ENCODE measurements around the gene LSAMP. TPM values are rescaled to one million over a fixed set of nuclear protein-coding genes. Genes with fewer than 3 reads are reported as not detected.

LSAMP gene
- total and polyA plus RNA-seq, 2 donors (not counting 3 experiments of a cell fraction or from before 2014, with no cell fraction given) = not detected

DNA sequence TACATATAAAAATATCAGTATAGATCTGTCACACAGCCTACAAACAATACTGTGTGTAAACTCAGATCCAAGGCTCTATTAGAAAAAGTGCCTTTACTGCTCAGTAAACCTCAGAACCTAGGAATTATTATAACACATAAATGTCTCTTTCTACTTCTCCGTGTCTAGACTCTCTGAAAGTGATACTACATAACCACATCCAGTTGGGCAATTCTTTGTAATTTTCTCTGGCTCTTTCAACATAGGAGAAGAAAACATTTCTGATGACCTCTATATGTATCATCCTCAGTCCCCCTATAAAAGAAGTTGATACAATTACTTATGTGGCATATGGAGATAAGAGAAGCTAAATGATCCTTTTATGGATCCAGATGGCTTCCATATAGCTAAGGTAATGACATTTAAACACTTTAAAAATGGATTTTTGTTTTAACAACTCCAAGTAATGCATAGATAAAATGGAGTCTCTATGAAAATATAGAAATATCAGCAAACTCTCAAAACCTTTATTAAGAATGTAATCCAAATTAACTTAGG is 104.5 kb downstream of the LSAMP start:
- POLR2A ChIA-PET = no interaction called here
- Histone ChIP-seq H3K4me3 (replicated peaks in 1 of 3; ENCODE audit: insufficient read depth in 1 of 3, low read depth in 1 of 3, low read length in 3 of 3) (no peak overlapping the region), H2AFZ (ENCODE audit: low read depth, low read length) (no peak overlapping the region), H3K9me3 (replicated peaks; ENCODE audit: control insufficient read depth, insufficient read depth, low read length) (no peaks in the 10 kb centered on the region), H3K27ac (ENCODE audit: insufficient read depth, low read depth, low read length) (no peak overlapping the region), H3K4me1 (ENCODE audit: control insufficient read depth, extremely low read depth, insufficient read depth, low read length) (no peaks in the 10 kb centered on the region), H4K20me1 (replicated peaks; ENCODE audit: control insufficient read depth, extremely low read depth, insufficient read depth, low read length) (no peaks in the 10 kb centered on the region), H3K4me2 (ENCODE audit: insufficient read depth, low read length) (no peak overlapping the region), H3K79me2 (ENCODE audit: control insufficient read depth, insufficient read depth, low read length) (no peaks in the 10 kb centered on the region), H3K36me3 (ENCODE audit: control insufficient read depth in 2 of 2, extremely low read depth in 1 of 2, insufficient read depth in 2 of 2, low read length in 2 of 2) (no peaks in the 10 kb centered on the region), H3K27me3 (ENCODE audit: control insufficient read depth in 2 of 2, insufficient read depth in 2 of 2, low read length in 2 of 2) (no peaks in the 10 kb centered on the region), H3K9ac (replicated peaks; ENCODE audit: extremely low read depth, insufficient read depth, low read length) (no peak overlapping the region), H3K9me1 (replicated peaks; ENCODE audit: control insufficient read depth, extremely low read depth, insufficient read depth, low read length) (no peaks in the 10 kb centered on the region)
- DNase-seq (ENCODE audit: low read depth, low spot score) (no peak), FAIRE-seq (no peak)
- dilution Hi-C loops (cut with MboI; ENCODE audit: extremely low pct_ligation_motif_present, low sequenced_read_pairs) (no loop called here), intact Hi-C loops (cut with micrococcal nuclease) (no loop called here)
- BruUV-seq (replicated peaks) = no TSS peak
- TF ChIP-seq JUN (IDR thresholded peaks at IDR 0.05; ENCODE audit: borderline replicate concordance, insufficient read depth, insufficient read length, low read depth) = no peak
- TF ChIP-seq, protein P1, sequence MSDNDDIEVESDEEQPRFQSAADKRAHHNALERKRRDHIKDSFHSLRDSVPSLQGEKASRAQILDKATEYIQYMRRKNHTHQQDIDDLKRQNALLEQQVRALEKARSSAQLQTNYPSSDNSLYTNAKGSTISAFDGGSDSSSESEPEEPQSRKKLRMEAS (IDR thresholded peaks at IDR 0.05; ENCODE audit: insufficient read depth, insufficient read length) = no peak
- no peak for TF ChIP-seq POLR2AphosphoS5 (IDR thresholded peaks at IDR 0.05; ENCODE audit: insufficient read depth, low read depth, low read length)
- TF ChIP-seq MYC (IDR thresholded peaks at IDR 0.05; ENCODE audit: low read depth, low read length) = no peak
- no peak for TF ChIP-seq POLR2A (IDR thresholded peaks at IDR 0.05; ENCODE audit: low read depth, low read length)
- no peak for TF ChIP-seq EZH2 (IDR thresholded peaks at IDR 0.05; ENCODE audit: borderline replicate concordance, low read depth, low read length, severe bottlenecking)
- no peak for TF ChIP-seq GATA2 (IDR thresholded peaks at IDR 0.05; ENCODE audit: insufficient read depth, insufficient read length, low read depth, low read length)
- TF ChIP-seq, protein P2, sequence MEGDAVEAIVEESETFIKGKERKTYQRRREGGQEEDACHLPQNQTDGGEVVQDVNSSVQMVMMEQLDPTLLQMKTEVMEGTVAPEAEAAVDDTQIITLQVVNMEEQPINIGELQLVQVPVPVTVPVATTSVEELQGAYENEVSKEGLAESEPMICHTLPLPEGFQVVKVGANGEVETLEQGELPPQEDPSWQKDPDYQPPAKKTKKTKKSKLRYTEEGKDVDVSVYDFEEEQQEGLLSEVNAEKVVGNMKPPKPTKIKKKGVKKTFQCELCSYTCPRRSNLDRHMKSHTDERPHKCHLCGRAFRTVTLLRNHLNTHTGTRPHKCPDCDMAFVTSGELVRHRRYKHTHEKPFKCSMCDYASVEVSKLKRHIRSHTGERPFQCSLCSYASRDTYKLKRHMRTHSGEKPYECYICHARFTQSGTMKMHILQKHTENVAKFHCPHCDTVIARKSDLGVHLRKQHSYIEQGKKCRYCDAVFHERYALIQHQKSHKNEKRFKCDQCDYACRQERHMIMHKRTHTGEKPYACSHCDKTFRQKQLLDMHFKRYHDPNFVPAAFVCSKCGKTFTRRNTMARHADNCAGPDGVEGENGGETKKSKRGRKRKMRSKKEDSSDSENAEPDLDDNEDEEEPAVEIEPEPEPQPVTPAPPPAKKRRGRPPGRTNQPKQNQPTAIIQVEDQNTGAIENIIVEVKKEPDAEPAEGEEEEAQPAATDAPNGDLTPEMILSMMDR (IDR thresholded peaks at IDR 0.05; ENCODE audit: extremely low read depth in 1 of 2, insufficient read depth in 1 of 2, low read depth in 1 of 2, low read length in 2 of 2) = no peak
- no peak for TF ChIP-seq FOS (IDR thresholded peaks at IDR 0.05; ENCODE audit: borderline replicate concordance, insufficient read depth, low read length)
- CTCF ChIA-PET = no interaction called here
